IgD-negative memory B cell (primary cell): ENCODE data around the gene SURF1. TPM values are rescaled to one million over a fixed set of nuclear protein-coding genes. Genes with fewer than 3 reads are reported as not detected.

Experiments
- H3K27ac Mint-ChIP-seq, 3 donors: one replicate each; pipeline ENCODE4 v1.8.0; 2020 to 2022; ENCODE audit warnings: mild to moderate bottlenecking in 3 of 3, mixed read lengths in 3 of 3, moderate library complexity in 1 of 3
- H3K27me3 Mint-ChIP-seq: one replicate; pipeline ENCODE4 v1.8.0; 2021; ENCODE audit warnings: mixed read lengths
- H3K36me3 Mint-ChIP-seq: one replicate; pipeline ENCODE4 v1.8.0; 2020; ENCODE audit warnings: mild to moderate bottlenecking, mixed read lengths
- H3K4me1 Mint-ChIP-seq, 3 donors: one replicate each; pipeline ENCODE4 v1.8.0; 2020 to 2022; ENCODE audit warnings: mixed read lengths in 3 of 3, mild to moderate bottlenecking in 1 of 3
- H3K4me3 Mint-ChIP-seq, 4 donors: one replicate each; pipeline ENCODE4 v1.8.0; 2020 to 2022; ENCODE audit warnings: mild to moderate bottlenecking in 4 of 4, mixed read lengths in 4 of 4, moderate library complexity in 3 of 4
- H3K9me3 Mint-ChIP-seq, 3 donors: one replicate each; pipeline ENCODE4 v1.8.0; 2020 to 2021; ENCODE audit warnings: mixed read lengths in 3 of 3, mild to moderate bottlenecking in 1 of 3
- polyA plus RNA-seq: library from polyadenylated mRNA; unstranded; fragments of 300-500 nt; fragmentation: Illumina TruSeq; gene quantifications from one replicate; pipeline ENCODE4 v1.2.3, GENCODE V29; 2021

SURF1 gene
- polyA plus RNA-seq, 1 donor from 2014 or later: 114 TPM

DNA sequence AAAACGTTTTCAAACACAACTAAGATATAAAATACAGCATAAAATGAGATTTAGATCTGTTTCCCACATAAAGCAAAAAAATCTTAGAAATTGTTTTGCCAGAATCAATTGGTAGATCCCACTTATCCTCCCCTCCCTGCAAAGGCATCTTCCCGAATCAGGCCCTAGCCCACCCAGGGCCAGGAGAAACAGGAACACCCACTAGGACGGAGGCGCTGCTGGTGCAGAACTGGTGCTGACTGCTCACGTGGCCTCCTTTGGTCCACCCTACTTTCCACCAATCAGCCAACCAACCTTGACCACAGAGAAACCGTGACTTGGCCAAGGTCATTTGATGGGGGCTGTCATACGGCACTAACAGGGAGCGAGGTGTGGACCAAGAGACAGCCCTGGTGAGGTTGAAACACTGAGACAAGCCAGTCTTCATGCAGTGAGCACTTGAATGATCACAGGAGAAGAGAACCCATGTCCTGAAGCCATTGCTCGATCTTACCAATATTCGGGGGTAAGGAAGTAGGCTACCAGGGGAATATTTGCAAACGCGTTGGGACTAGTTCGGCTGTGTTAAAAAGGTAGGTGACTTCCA is 5.3 kb upstream of the SURF1 start:
- Mint-ChIP-seq H3K4me1 (peaks cover 5 to 11% (median 11%) of the 10 kb centered on the region in 3 donors), H3K36me3 (peaks cover 1% of the 10 kb centered on the region), H3K27ac (peak overlapping the region in 2 of 3 donors; percentile 28 to 82), H3K27me3 (no peaks in the 10 kb centered on the region), H3K4me3 (peak overlapping the region in 1 of 4 donors; percentile 74), H3K9me3 (no peaks in the 10 kb centered on the region)

DNA sequence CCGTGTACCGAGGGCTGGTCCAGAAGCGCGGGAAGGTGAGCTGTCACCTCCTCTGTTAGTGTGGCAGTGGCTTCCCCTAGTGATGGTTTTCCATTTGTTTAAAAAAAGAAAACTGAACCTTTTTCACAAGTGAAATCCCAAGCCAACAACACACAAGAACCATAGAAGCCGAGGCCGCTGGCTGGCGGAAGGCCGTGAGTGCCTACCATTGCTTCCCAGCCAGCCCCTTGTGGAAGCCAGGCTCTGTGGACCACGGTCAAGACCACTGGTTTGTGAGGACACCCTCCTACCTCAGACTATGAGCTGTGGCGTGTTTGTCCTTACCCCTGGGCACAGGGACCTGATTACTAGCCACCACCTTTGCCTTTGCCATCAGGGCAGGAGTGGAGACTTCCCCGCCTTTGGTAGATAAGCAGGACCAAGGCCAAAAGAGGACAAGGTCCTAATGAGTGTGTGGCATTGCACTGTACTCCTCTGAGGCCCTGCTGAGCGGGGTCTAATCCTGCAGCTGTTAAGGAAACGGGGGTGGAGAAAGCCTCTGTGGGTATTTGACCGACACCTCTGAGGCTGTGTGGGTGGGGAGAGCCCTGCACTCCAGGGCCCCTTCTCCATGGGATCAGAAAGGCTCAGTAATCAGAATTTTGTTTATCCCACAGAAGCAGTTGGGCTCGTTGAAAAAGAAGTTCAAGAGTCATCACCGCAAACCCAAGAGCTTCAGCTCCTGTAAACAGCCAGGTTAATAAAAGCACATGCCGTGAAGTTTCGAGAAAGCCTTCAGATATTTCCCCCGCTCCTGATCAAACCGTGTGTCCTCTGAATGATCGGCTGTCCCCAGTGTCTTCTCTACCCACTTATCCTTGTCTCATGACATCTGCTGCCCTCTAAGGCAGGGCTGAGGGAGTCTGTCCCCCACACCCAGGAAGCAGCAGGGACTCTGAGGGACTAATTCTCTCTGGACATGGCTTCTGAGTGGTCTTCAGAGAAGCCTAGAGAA is 4.4 kb upstream of the SURF1 start:
- Mint-ChIP-seq H3K4me3 (peak overlapping the region in 2 of 4 donors; percentile 38 to 74), H3K27me3 (no peaks in the 10 kb centered on the region), H3K36me3 (peaks cover 1% of the 10 kb centered on the region), H3K27ac (peak overlapping the region in 2 of 3 donors; percentile 28 to 77), H3K4me1 (peaks cover under 1 to 11% (median 11%) of the 10 kb centered on the region in 3 donors), H3K9me3 (no peaks in the 10 kb centered on the region)

DNA sequence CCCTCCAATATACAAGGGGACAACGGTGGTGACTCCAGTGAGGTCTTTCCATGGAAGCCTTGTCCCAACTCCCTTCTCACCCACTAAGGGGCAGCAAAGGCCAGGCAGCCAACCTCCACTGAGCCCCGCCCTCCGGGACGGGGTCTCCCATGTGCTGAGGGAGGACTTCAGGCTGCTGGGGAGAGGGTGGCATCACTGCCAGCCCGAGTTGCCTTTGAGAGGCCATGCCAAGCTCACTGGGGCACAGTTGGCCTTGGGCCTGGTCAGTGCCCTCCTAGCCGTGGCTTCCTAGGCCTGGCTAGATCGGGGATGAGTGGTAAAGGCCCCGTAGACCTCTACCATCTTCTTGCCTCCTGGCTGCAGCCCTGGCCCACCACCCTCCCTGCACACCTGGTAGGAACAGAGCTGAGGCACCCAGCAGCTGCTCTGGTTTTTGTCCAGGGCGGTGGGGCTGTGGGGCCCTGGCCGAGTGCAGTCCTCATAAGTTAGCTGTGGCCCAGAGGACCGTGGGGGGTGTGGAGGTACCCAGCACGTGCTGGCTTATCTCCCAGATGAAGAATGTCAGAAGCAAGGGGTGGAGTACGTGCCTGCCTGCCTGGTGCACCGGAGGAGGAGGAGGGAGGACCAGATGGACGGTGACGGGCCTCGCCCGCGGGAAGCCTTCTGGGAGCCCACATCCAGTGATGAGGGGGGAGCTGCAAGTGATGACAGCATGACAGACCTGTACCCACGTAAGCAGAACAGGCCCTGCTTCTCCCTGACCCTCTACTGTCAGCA is 3.3 kb upstream of the SURF1 start:
- Mint-ChIP-seq H3K4me3 (peak overlapping the region in 2 of 4 donors; percentile 16 to 68), H3K27ac (peak overlapping the region in 2 of 3 donors; percentile 53 to 77), H3K9me3 (no peaks in the 10 kb centered on the region), H3K27me3 (no peaks in the 10 kb centered on the region), H3K36me3 (peaks cover 1% of the 10 kb centered on the region), H3K4me1 (peaks cover 0 to 17% (median 11%) of the 10 kb centered on the region in 3 donors)

DNA sequence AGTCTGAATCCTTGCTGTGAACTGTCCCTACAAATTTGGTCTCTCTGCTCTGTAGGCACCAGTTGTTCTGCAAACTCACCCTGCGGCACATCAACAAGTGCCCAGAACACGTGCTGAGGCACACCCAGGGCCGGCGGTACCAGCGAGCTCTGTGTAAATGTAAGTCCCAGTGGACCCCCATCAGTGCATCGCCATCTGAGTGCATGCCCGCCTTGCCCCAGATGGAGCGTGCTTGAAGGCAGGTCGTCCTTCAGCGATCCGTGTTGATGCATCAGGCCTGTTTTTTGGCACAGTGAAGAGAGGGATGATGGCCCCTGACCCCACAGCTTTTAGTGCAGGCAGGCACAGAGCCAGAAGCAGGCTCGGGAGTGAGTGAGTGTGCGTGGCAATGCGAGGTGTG is 1.4 kb upstream of the SURF1 start:
- Mint-ChIP-seq H3K27ac (peak overlapping the region in 2 of 3 donors; percentile 67 to 74), H3K4me3 (peak overlapping the region; percentile 85 to 95 (median 90)), H3K9me3 (no peaks in the 10 kb centered on the region), H3K4me1 (peaks cover 0 to 20% (median 13%) of the 10 kb centered on the region in 3 donors), H3K36me3 (peaks cover 1% of the 10 kb centered on the region), H3K27me3 (no peaks in the 10 kb centered on the region)

DNA sequence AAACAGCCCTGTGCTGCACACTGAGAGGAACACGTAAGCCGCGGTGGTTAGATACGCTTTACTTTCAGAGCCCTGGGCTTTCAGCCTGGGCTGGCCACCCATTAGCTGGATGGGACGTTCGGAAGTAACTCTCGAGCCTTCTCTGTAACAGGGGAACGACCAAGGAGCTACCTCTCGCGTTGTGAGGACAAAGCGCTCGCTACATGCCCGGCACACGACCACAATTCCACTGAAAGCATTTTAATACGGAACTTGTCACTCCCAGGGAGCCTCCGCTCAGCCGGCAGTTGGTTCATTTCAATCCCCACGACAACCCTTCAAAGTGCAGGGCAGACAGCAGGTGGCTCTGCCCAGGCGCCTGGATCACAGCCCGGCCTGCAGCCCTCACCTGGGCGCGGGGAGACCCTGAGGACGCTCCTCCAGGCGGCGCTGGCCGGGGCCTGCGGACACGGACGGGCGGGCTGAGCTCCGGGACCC is 368 bp downstream of the SURF1 start:
- H3K4me3 Mint-ChIP-seq: peak overlapping the region; percentile 85 to 95 (median 94)
- no peaks in the 10 kb centered on the region for H3K27me3 Mint-ChIP-seq
- H3K36me3 Mint-ChIP-seq: no peaks in the 10 kb centered on the region
- H3K27ac Mint-ChIP-seq: peak overlapping the region; percentile 92
- H3K4me1 Mint-ChIP-seq: peaks cover 3 to 20% (median 13%) of the 10 kb centered on the region in 3 donors
- H3K9me3 Mint-ChIP-seq: no peaks in the 10 kb centered on the region

DNA sequence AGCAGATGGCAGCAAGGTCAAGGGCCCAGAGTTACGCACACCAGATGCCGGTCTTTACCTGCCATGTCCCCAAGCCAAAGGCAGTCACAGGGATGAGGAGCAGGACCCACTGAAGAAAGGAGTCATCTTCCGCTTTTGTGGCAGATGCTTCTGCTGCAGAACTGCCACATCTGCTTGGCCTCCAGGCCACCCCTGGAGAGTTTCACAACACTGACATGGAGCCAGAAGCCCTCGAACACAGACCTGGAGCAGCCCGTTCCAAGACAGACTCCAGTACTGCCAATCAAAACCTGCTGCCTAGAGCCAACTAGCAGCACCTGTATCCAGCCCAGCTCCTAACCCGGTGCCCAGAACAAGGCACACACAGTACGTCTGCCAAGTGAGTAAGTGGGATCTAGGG is 1.5 kb downstream of the SURF1 start:
- no peaks in the 10 kb centered on the region for H3K36me3 Mint-ChIP-seq
- peak overlapping the region in 3 of 4 donors; percentile 75 to 95 (median 85) for H3K4me3 Mint-ChIP-seq
- peak overlapping the region; percentile 59 to 92 (median 83) for H3K27ac Mint-ChIP-seq
- no peaks in the 10 kb centered on the region for H3K9me3 Mint-ChIP-seq
- H3K4me1 Mint-ChIP-seq: peaks cover 3 to 20% (median 11%) of the 10 kb centered on the region in 3 donors
- no peaks in the 10 kb centered on the region for H3K27me3 Mint-ChIP-seq

DNA sequence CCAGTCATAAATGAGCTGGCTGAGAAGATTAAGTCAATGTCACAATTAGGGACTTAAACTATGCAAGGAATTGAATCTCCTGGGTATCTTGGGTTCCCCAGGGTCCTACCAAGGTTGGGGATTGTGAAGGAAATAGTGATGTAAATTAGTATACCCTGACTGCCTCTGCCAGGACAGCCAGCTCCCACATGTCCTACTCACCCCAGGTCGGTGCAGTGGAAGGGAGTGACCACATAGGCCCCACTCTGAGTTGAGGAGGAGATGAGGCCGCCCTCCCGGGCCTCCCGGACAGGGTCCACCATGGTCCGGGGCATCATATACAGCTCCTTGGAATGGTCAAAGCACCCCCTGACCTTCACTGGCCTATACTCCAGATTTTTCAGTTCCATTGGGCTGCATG is 2.7 kb downstream of the SURF1 start:
- Mint-ChIP-seq H3K36me3 (peaks cover 3% of the 10 kb centered on the region), H3K27me3 (no peaks in the 10 kb centered on the region), H3K4me3 (peak overlapping the region in 1 of 4 donors; percentile 95), H3K9me3 (no peaks in the 10 kb centered on the region), H3K27ac (peak overlapping the region in 1 of 3 donors; percentile 92), H3K4me1 (peaks cover 11 to 27% (median 23%) of the 10 kb centered on the region in 3 donors)

DNA sequence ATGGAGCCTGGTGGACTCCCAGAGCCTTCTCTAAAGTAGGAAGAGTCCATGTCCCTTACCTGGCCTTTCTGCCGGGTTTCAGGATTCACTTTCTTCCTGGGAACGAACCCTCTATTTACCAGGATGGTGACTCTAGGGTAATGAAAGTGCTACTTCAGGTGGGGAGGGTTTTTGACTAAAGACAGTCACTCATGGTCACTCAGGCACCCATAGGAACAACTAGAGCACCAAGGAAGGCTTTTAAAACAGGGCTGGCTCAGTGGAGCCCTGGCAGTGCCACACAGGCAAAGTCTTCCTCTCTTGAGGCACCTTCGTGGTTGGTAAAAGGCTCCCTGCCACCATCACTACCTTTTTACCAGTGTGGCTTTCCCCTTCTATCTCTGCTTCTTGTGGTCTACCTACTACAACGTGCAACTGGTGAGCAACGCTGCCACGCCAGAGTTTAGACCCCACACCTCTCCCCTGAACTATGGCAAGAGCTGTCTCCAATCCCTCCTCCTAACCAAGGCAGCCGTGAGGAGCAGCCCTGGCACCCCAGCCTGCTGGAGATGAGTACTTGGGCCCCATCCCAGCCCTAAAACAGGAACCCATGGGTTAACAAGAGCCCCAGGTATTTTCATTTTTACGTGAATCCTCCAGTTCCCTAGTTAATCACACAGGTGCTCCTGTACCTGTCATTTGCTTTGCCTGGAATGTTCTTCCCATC is 3.5 kb downstream of the SURF1 start:
- H3K36me3 Mint-ChIP-seq: peaks cover 5% of the 10 kb centered on the region
- H3K27me3 Mint-ChIP-seq: no peaks in the 10 kb centered on the region
- peak overlapping the region in 2 of 3 donors; percentile 71 to 92 for H3K27ac Mint-ChIP-seq
- H3K9me3 Mint-ChIP-seq: no peaks in the 10 kb centered on the region
- peak overlapping the region in 1 of 4 donors; percentile 95 for H3K4me3 Mint-ChIP-seq
- H3K4me1 Mint-ChIP-seq: peaks cover 16 to 30% (median 20%) of the 10 kb centered on the region in 3 donors

DNA sequence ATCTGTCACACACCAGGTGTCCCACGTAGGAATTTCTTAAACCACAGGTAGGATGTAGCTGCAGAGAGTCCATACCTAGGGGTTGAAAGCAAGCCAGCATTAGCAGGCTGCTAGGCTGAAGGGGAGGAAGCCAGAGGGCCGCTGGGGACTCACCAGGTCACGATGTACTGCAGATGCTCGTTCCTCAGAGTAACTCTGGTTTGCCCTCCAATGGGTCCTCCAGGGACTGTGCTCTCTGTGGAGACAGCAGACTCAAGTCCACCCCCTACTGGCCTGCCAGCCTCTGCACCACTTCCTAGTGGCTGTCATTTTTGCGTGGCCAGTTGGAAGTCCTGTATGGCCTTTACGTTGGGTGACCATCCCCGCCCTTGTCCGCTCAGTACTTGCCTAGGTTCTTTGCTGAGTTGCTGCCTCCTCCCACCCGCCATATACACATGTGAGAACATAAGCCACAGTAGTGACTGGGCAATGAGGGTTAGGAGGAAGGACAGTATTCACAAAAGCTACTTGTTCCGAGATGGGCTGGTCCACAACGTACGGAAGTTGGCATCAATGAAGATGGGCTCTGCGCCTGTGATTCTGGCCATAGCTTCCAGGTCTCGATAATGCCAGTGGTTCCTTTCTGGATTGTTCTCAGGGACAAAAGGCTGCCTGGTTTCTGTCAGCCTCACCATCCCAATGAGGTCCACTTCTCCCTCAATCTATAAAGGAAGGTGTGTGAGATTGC is 4.2 kb downstream of the SURF1 start:
- Mint-ChIP-seq H3K27ac (peak overlapping the region in 1 of 3 donors; percentile 92), H3K9me3 (no peaks in the 10 kb centered on the region), H3K4me3 (peak overlapping the region in 3 of 4 donors; percentile 32 to 95 (median 57)), H3K4me1 (peaks cover 17 to 25% (median 18%) of the 10 kb centered on the region in 3 donors), H3K36me3 (peaks cover 5% of the 10 kb centered on the region), H3K27me3 (no peaks in the 10 kb centered on the region)

DNA sequence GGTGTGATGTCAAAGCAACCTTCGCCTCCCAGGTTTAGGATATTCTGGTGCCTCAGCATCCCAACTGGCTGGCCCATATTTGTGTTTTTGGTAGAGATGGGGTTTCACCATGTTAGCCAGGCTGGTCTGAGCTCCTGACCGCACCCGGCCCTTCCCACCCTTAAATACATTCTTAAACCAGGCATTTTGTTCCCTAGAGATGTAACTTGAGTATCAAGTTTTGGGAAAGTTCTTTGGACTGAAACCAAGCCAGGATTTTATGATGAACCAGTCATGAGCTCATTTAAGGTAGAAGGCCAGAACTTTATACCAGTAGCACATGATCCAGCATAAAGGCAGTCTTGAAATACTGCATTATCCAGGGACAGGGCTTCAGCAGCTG is 4.8 kb downstream of the SURF1 start:
- H3K27ac Mint-ChIP-seq: peak overlapping the region in 1 of 3 donors; percentile 92
- peaks cover 17 to 31% (median 24%) of the 10 kb centered on the region in 3 donors for H3K4me1 Mint-ChIP-seq
- peaks cover 5% of the 10 kb centered on the region for H3K36me3 Mint-ChIP-seq

DNA sequence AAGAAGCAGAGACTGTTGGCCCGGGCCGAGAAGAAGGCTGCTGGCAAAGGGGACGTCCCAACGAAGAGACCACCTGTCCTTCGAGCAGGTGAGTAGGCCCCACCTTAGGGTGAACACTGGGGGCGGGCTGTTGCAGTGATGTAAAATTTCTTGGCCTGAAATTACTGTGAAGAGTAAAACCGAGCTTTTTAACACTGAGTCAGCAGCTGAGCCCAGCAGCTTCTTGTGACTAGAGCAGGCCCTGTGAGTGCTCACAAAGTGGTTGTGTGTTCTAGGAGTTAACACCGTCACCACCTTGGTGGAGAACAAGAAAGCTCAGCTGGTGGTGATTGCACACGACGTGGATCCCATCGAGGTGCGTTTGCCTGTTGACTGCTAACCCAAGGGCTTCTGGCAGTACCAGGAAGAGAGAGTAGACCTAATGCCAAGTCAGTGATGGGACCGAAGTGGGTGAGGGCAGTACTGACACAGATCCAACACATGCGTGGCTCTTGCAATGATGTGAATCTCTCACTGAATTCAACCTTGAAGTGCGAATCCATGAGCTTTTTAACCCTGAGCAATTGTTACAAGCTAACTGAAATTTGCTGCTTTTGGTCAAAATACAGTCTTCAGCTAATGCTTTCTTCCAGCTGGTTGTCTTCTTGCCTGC is 6.2 kb downstream of the SURF1 start:
- Mint-ChIP-seq H3K9me3 (no peaks in the 10 kb centered on the region), H3K27me3 (no peaks in the 10 kb centered on the region), H3K36me3 (peaks cover 5% of the 10 kb centered on the region), H3K4me3 (peak overlapping the region in 2 of 4 donors; percentile 72 to 95), H3K27ac (peak overlapping the region in 1 of 3 donors; percentile 85), H3K4me1 (peaks cover 17 to 35% (median 26%) of the 10 kb centered on the region in 3 donors)

More for the DNA sequence above, 4.8 kb downstream of the SURF1 start:
- no peaks in the 10 kb centered on the region for H3K9me3 Mint-ChIP-seq
- no peaks in the 10 kb centered on the region for H3K27me3 Mint-ChIP-seq
- peak overlapping the region in 1 of 4 donors; percentile 95 for H3K4me3 Mint-ChIP-seq

DNA sequence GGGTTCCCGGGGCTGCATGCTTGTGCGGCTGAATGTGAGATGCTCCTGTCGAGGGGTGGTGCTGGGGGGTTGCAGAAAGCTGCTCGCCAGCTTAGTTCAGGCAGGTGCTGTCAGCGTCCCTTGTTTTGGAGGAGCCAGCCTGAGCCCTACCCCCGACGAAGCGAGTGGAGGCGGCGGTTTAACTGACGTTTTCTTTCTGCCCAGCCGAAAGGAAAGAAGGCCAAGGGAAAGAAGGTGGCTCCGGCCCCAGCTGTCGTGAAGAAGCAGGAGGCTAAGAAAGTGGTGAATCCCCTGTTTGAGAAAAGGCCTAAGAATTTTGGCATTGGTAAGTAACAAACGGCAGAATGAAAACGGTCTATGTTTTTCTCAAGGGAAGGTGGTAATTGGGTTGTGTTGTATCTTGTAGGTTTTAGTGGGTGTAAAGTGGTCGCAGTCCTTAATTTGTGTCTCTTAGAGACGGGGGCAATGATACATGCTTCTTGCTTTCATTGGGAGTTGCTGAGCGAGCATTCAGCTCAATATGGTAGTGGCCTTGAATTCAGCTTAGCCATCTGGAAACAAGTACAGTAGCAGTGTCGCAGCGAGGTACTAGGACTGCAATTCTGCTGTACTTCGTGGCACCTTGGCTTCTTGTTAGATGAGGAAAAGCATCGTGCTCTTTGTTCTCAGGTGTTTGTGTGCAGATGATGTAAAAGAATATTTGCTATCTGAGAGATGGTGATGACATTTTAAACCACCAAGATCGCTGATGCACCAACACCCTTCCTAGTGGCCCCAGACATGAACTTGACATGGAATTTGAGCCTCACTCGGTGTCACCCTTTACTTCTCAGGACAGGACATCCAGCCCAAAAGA is 7.3 kb downstream of the SURF1 start:
- Mint-ChIP-seq H3K4me3 (peak overlapping the region; percentile 95 to 100 (median 98)), H3K27me3 (no peaks in the 10 kb centered on the region), H3K4me1 (peaks cover 17 to 31% (median 23%) of the 10 kb centered on the region in 3 donors), H3K9me3 (no peaks in the 10 kb centered on the region), H3K36me3 (peaks cover 5% of the 10 kb centered on the region), H3K27ac (peak overlapping the region; percentile 85 to 98 (median 97))
